ENCODE results near the gene CSK. TPM values are rescaled to one million over a fixed set of nuclear protein-coding genes. Genes with fewer than 3 reads are reported as not detected.

Gene CSK
- total and polyA plus RNA-seq, 2 of the 8 experiments (the other 6 are each of a cell fraction or from before 2014, with no cell fraction given) = 13.7 to 50.2 TPM

DNA sequence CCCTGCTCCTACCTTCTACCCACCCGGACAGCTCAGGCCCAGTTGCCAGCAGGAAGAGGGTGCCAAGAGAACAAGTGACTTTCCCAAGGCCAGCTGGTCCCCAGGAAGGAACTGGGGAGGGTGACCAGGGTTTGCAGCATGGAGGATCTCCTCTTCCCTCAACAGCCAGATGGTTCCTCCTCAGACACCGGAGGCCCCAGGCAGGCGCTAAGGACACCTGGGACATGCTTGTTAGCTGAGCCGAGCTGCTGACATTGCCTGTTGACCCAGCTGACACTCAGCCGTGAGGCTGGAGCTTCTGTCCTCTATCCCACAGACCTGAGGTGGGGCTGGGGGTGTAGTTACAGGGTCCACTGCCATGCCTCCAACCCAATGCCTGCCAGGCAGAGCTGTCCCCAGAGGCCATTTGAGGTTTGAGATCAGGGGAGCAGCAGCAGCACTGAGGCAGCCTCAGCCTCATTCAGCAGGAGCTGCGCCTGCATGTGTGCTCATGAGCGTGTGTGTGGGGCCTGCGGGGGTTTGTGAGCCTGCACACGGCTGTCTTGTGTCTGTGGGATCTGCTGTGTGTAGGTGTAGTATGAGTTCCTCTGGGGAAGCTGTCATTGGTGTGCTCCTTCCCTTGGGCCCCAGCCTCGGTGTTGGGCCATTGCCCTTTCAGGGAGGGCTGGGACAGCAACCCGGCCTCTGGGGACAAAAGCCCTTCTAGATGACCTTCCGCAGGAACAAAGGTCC is 51.7 kb downstream of the CSK start:
- Histone ChIP-seq H3K56ac (replicated peaks; ENCODE audit: insufficient read length, low read depth, low read length) (no peak overlapping the region), H4K91ac (replicated peaks; ENCODE audit: insufficient read length, low read length) (no peak overlapping the region), H3K27ac (ENCODE audit: low read depth, low read length) (no peak overlapping the region), H3K4me3 (ENCODE audit: extremely low read depth in 1 of 4, insufficient read depth in 2 of 4, low read depth in 3 of 4, low read length in 4 of 4) (no peak overlapping the region), H3K23ac (ENCODE audit: insufficient read length) (no peak overlapping the region), H2AFZ (ENCODE audit: low read length) (no peak overlapping the region), H2BK15ac (ENCODE audit: low read length) (no peak overlapping the region; the same call in 1 of the 2 replicates), H3K27me3 (replicated peaks in 1 of 4; ENCODE audit: control insufficient read depth in 3 of 4, extremely low read depth in 1 of 4, insufficient read depth in 3 of 4, low read length in 3 of 4) (no peaks in the 10 kb centered on the region; a peak in 2 of 7 replicates), H3K23me2 (ENCODE audit: low read depth, low read length) (no peaks in the 10 kb centered on the region), H3K4me2 (ENCODE audit: insufficient read depth in 1 of 2, low read depth in 2 of 2, low read length in 2 of 2) (no peak overlapping the region), H3K4ac (replicated peaks; ENCODE audit: insufficient read length, low read depth, low read length) (no peak overlapping the region), H2AK5ac (ENCODE audit: low read depth, low read length) (no peak overlapping the region), H3K9me3 (ENCODE audit: insufficient read depth in 2 of 2, low read depth in 1 of 2, low read length in 1 of 2) (no peaks in the 10 kb centered on the region), H3K79me2 (ENCODE audit: control insufficient read depth in 1 of 2, insufficient read depth in 2 of 2, low read length in 2 of 2) (no peaks in the 10 kb centered on the region), H2BK20ac (ENCODE audit: low read length) (no peak overlapping the region), H3K79me1 (ENCODE audit: low read depth, low read length) (no peaks in the 10 kb centered on the region), H4K20me1 (replicated peaks in 1 of 2; ENCODE audit: control insufficient read depth in 1 of 2, insufficient read depth in 2 of 2, low read length in 2 of 2) (peaks cover 0 to under 1% of the 10 kb centered on the region in 2 experiments), H2BK120ac (replicated peaks; ENCODE audit: low read depth, low read length) (no peak overlapping the region), H3K4me1 (replicated peaks in 1 of 4; ENCODE audit: control insufficient read depth in 3 of 4, insufficient read depth in 4 of 4, low read length in 3 of 4) (peaks cover 0 to 4% (median 2%) of the 10 kb centered on the region in 4 experiments; a peak in 4 of 7 replicates), H3K14ac (ENCODE audit: insufficient read length) (no peak overlapping the region), H2BK5ac (ENCODE audit: low read depth, low read length) (no peak overlapping the region), H4K5ac (ENCODE audit: insufficient read length, low read depth, low read length) (no peak overlapping the region), H3K9ac (replicated peaks in 1 of 4; ENCODE audit: extremely low read depth in 1 of 4, low read depth in 3 of 4, low read length in 3 of 4) (no peak overlapping the region), H4K8ac (ENCODE audit: extremely low read depth, insufficient read depth, low read length) (no peak overlapping the region), H2BK12ac (ENCODE audit: low read depth, low read length) (no peak overlapping the region), H3K18ac (ENCODE audit: extremely low read depth, low read length) (no peak overlapping the region), H3K36me3 (ENCODE audit: control insufficient read depth in 2 of 4, insufficient read depth in 4 of 4, low read length in 3 of 4) (no peaks in the 10 kb centered on the region; a peak in 1 of 8 replicates)
- WGBS, 2 experiments (ENCODE audit: extremely low coverage in 1 of 2, insufficient coverage in 1 of 2, insufficient read length in 1 of 2, insufficient replicate concordance in 2 of 2, low coverage in 1 of 2, low lambda C conversion rate in 2 of 2, missing lambda C conversion rate in 1 of 2) = 91% methylated on average over 12 of the region's 12 CpGs; no CpG with 5 or more reads in 1 of the 2 experiments
- ChIA-PET CTCF (ENCODE audit: partially characterized antibody) (interaction anchor here (0.6 to 2.6 kb wide), 16 partner anchors 8 to 319 kb away, joined by 3 to 15 read pairs (median 4); partner anchors contain the start of genes LMAN1L and ULK3), POLR2A (ENCODE audit: partially characterized antibody) (interaction anchor here (1.1 to 4.6 kb wide), 5 partner anchors 9 to 70 kb away, joined by 3 to 23 read pairs (median 3); partner anchors contain the start of genes CSK and ULK3)
- no peak for FAIRE-seq
- no peak for DNase-seq (ENCODE audit: low read depth in 1 of 2, low spot score in 2 of 2)
- no peak for TF ChIP-seq TBP (IDR thresholded peaks at IDR 0.05; ENCODE audit: low read depth, low read length)
- no peak for TF ChIP-seq SP2 (IDR thresholded peaks at IDR 0.05; ENCODE audit: low read length)
- no peak for TF ChIP-seq YY1 (IDR thresholded peaks at IDR 0.05; ENCODE audit: low read depth, low read length)
- TF ChIP-seq CHD1 (IDR thresholded peaks at IDR 0.05; ENCODE audit: low read depth, low read length) = no peak
- no peak for TF ChIP-seq KDM4A (IDR thresholded peaks at IDR 0.05; ENCODE audit: low read depth, low read length, severe bottlenecking)
- TF ChIP-seq SIRT6 (IDR thresholded peaks at IDR 0.05; ENCODE audit: low read length) = no peak
- TF ChIP-seq TAF7 (optimal IDR thresholded peaks at IDR 0.05; ENCODE audit: borderline replicate concordance, low read depth, low read length) = no peak
- no peak for TF ChIP-seq TEAD4 (IDR thresholded peaks at IDR 0.05; ENCODE audit: low read depth, low read length)
- no peak for TF ChIP-seq USF2 (IDR thresholded peaks at IDR 0.05; ENCODE audit: low read length)
- no peak for TF ChIP-seq RFX5 (IDR thresholded peaks at IDR 0.05; ENCODE audit: borderline replicate concordance, low read depth, low read length)
